Glomerular visceral epithelial cell (primary cell): ENCODE results near the gene CNOT6L.

Source experiments
- DNase-seq: peaks from one replicate; pipeline ENCODE4 v3.0.0-alpha.2; 2016; ENCODE audit errors: extremely low spot score

Gene CNOT6L

GRCh38 chr4:77713884-77714283 is 105.3 kb downstream of the CNOT6L start:
- DNase-seq, result no peak

GRCh38 chr4:77712675-77713074 is 106.5 kb downstream of the CNOT6L start:
- DNase-seq, result no peak

GRCh38 chr4:77711469-77711868 is 107.7 kb downstream of the CNOT6L start:
- no peak for DNase-seq

GRCh38 chr4:77710684-77711083 is 108.5 kb downstream of the CNOT6L start:
- DNase-seq, result no peak

- no peak for DNase-seq
Measured at GRCh38 chr4:77710059-77710458, 109.1 kb downstream of the CNOT6L start.

GRCh38 chr4:77706717-77707116 is 112.5 kb downstream of the CNOT6L start:
- no peak for DNase-seq

GRCh38 chr4:77703666-77704065 is 115.5 kb downstream of the CNOT6L start:
- DNase-seq, result no peak

GRCh38 chr4:77701121-77701520 is 118.0 kb downstream of the CNOT6L start:
- DNase-seq, result no peak

- peak; percentile 89 for DNase-seq
Measured at GRCh38 chr4:77699731-77700210, 119.4 kb downstream of the CNOT6L start.

GRCh38 chr4:77697860-77698590 is 121.1 kb downstream of the CNOT6L start:
- DNase-seq, result peak; percentile 84

GRCh38 chr4:77695774-77696173 is 123.4 kb downstream of the CNOT6L start:
- DNase-seq, result peak; percentile 92

GRCh38 chr4:77692847-77693432 is 126.2 kb downstream of the CNOT6L start:
- no peak for DNase-seq

GRCh38 chr4:77681792-77682191 is 137.4 kb downstream of the CNOT6L start:
- DNase-seq, result no peak

GRCh38 chr4:77676842-77677241 is 142.3 kb downstream of the CNOT6L start:
- no peak for DNase-seq

GRCh38 chr4:77671051-77671450 is 148.1 kb downstream of the CNOT6L start:
- no peak for DNase-seq

GRCh38 chr4:77669946-77670590 is 149.1 kb downstream of the CNOT6L start:
- no peak for DNase-seq

- no peak for DNase-seq
Measured at GRCh38 chr4:77665381-77666069, 153.6 kb downstream of the CNOT6L start.
